ENCODE data around the gene PDX1.

The PDX1 gene

DNA sequence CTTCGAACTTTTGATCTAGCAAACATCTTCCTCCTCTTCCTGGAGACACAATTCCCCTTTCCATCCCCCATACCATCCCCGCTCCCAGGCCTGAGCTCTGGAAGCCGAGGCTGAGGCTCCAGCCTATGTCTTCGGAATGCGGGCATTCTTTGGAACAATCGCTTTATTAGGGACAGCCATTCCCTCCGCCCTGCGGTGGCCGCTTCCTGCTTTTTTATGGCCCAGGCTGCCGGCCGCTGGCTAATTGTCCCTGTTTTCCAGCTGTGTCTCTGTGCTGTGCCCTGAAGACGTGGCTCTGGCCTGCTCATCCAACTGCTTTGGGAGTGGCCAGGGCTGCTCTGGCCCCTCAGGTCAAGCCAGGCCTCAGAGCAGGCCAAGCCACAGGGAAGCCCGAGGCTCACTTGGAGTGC, 51.4 kb downstream of the PDX1 start:
- H3K9ac ChIP-seq (ENCODE audit: low read length) = no peak overlapping the region
- H3K27me3 ChIP-seq (ENCODE audit: insufficient read depth, low read length) = peaks cover 69% of the 10 kb centered on the region
- DNase-seq = no peak
- no peak overlapping the region for H2BK12ac ChIP-seq (ENCODE audit: low read length)
- H3K4me2 ChIP-seq (ENCODE audit: low read length) = peak overlapping the region; percentile 2
- no peak overlapping the region for H3K4ac ChIP-seq (ENCODE audit: low read depth, low read length)
- H3K79me1 ChIP-seq (ENCODE audit: low read length) = peaks cover 5% of the 10 kb centered on the region
- H3K14ac ChIP-seq (ENCODE audit: low read length) = no peak overlapping the region
- H2BK120ac ChIP-seq (ENCODE audit: insufficient read depth, low read length, poor library complexity) = no peak overlapping the region
- H3K18ac ChIP-seq (ENCODE audit: low read length) = no peak overlapping the region
- no peak overlapping the region for H3K27ac ChIP-seq (ENCODE audit: low read depth, low read length)
- no peak overlapping the region for H4K12ac ChIP-seq (ENCODE audit: low read depth, low read length)
- H2AFZ ChIP-seq (ENCODE audit: insufficient read depth, low read length, poor library complexity) = no peak overlapping the region
- no peak overlapping the region for H3K23ac ChIP-seq (ENCODE audit: low read length)
- no peak overlapping the region for H2BK5ac ChIP-seq (ENCODE audit: low read depth, low read length, poor library complexity)
- H3K4me1 ChIP-seq (ENCODE audit: control insufficient read depth in 1 of 2, insufficient read depth in 2 of 2, low read length in 2 of 2) = peaks cover 33 to 36% of the 10 kb centered on the region in 2 experiments
- H3K79me2 ChIP-seq (ENCODE audit: control insufficient read depth, insufficient read depth, low read length, poor library complexity) = no peaks in the 10 kb centered on the region
- H3K4me3 ChIP-seq (ENCODE audit: low read depth, low read length) = no peak overlapping the region
- H3K36me3 ChIP-seq (ENCODE audit: control insufficient read depth in 1 of 2, insufficient read depth in 2 of 2, low read length in 2 of 2) = no peaks in the 10 kb centered on the region
- no CpG with 5 or more reads among the region's 13 CpGs for WGBS (ENCODE audit: extremely low coverage, insufficient coverage, insufficient read length)
- no peak overlapping the region for H4K8ac ChIP-seq (ENCODE audit: low read depth, low read length)
- H2AK5ac ChIP-seq (ENCODE audit: low read length) = no peak overlapping the region
- H3K9me3 ChIP-seq (ENCODE audit: insufficient read depth, low read depth, low read length) = peaks cover 3% of the 10 kb centered on the region
- H4K91ac ChIP-seq (ENCODE audit: low read depth, low read length) = no peak overlapping the region

DNA sequence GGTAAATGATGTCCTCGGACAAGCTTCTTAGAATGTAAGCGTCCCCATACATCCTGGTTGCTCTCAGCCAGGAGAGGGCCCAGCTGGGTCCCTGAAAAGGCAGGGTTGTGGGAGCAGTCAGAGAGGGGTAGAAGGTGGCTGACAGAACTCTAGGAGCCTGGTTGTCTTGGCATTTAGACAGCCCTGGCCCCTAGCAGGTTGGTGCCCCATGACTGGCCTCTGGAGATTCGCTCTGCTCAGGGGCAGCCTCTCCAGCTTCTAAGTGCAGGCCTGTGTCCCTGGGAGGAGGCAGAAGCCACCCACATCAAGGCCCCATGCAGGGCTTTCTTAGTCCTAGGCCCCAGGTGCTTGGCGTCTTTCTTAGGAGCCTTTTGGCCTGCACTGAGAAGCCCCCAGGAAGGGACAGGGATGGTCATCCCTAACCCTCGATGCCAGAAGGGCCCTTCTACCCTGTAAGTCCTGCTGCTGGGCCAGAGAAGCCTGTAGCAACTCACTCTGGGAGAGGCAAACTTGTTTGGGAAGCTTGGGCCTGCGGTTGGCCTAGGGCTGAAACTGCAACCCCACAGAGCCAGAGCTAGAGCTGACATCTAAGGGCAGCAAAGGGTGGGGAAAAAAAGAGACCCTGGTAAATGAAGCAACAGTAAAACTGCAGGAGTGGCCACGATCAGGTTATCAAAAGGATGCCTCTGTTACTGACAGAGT, 52.1 kb downstream of the PDX1 start:
- no peak overlapping the region for H2BK5ac ChIP-seq (ENCODE audit: low read depth, low read length, poor library complexity)
- peaks cover 2% of the 10 kb centered on the region for H3K79me1 ChIP-seq (ENCODE audit: low read length)
- no peak overlapping the region for H3K4ac ChIP-seq (ENCODE audit: low read depth, low read length)
- no peak overlapping the region for H4K12ac ChIP-seq (ENCODE audit: low read depth, low read length)
- peak overlapping the region; percentile 2 for H3K4me2 ChIP-seq (ENCODE audit: low read length)
- no peak overlapping the region for H3K27ac ChIP-seq (ENCODE audit: low read depth, low read length)
- H3K27me3 ChIP-seq (ENCODE audit: insufficient read depth, low read length) = peaks cover 72% of the 10 kb centered on the region
- H3K4me1 ChIP-seq (ENCODE audit: control insufficient read depth in 1 of 2, insufficient read depth in 2 of 2, low read length in 2 of 2) = peaks cover 29 to 30% of the 10 kb centered on the region in 2 experiments
- H3K36me3 ChIP-seq (ENCODE audit: control insufficient read depth in 1 of 2, insufficient read depth in 2 of 2, low read length in 2 of 2) = no peaks in the 10 kb centered on the region
- H3K23ac ChIP-seq (ENCODE audit: low read length) = no peak overlapping the region
- no peak overlapping the region for H3K18ac ChIP-seq (ENCODE audit: low read length)
- no peak overlapping the region for H2BK12ac ChIP-seq (ENCODE audit: low read length)
- H2BK120ac ChIP-seq (ENCODE audit: insufficient read depth, low read length, poor library complexity) = no peak overlapping the region
- peaks cover 3% of the 10 kb centered on the region for H3K9me3 ChIP-seq (ENCODE audit: insufficient read depth, low read depth, low read length)
- no peak overlapping the region for H4K91ac ChIP-seq (ENCODE audit: low read depth, low read length)
- H2AK5ac ChIP-seq (ENCODE audit: low read length) = no peak overlapping the region
- H4K8ac ChIP-seq (ENCODE audit: low read depth, low read length) = no peak overlapping the region
- H3K14ac ChIP-seq (ENCODE audit: low read length) = no peak overlapping the region
- DNase-seq = no peak
- H3K79me2 ChIP-seq (ENCODE audit: control insufficient read depth, insufficient read depth, low read length, poor library complexity) = no peaks in the 10 kb centered on the region
- H3K9ac ChIP-seq (ENCODE audit: low read length) = no peak overlapping the region
- peak overlapping the region; percentile 13 for H3K4me3 ChIP-seq (ENCODE audit: low read depth, low read length)
- H2AFZ ChIP-seq (ENCODE audit: insufficient read depth, low read length, poor library complexity) = no peak overlapping the region
- WGBS (ENCODE audit: extremely low coverage, insufficient coverage, insufficient read length) = no CpG with 5 or more reads among the region's 7 CpGs

DNA sequence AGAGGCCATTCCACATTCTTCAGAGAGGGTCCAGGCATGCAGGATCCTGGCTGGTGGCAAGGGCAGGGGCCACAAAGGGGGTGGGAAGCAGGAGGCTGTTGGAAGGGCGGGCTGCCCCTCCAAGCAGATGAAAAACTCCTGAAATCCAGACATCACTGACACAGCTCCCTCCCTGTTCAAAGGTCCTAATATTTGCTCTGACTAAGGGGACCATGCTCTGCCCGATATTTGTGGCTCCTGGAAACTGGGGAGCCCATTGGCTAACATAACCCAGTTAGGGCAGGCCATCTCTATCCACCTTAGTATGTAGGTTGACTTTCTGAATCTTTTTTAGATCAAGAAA, 52.6 kb downstream of the PDX1 start:
- H3K9ac ChIP-seq (ENCODE audit: low read length) = no peak overlapping the region
- WGBS (ENCODE audit: extremely low coverage, insufficient coverage, insufficient read length) = no CpG with 5 or more reads among the region's 2 CpGs
- H3K4me3 ChIP-seq (ENCODE audit: low read depth, low read length) = peak overlapping the region; percentile 13
- H3K79me2 ChIP-seq (ENCODE audit: control insufficient read depth, insufficient read depth, low read length, poor library complexity) = no peaks in the 10 kb centered on the region
- H2AFZ ChIP-seq (ENCODE audit: insufficient read depth, low read length, poor library complexity) = no peak overlapping the region
- H2BK5ac ChIP-seq (ENCODE audit: low read depth, low read length, poor library complexity) = no peak overlapping the region
- DNase-seq = no peak
- no peak overlapping the region for H4K91ac ChIP-seq (ENCODE audit: low read depth, low read length)
- H4K8ac ChIP-seq (ENCODE audit: low read depth, low read length) = no peak overlapping the region
- no peak overlapping the region for H3K4me2 ChIP-seq (ENCODE audit: low read length)
- no peak overlapping the region for H3K14ac ChIP-seq (ENCODE audit: low read length)
- H2BK120ac ChIP-seq (ENCODE audit: insufficient read depth, low read length, poor library complexity) = no peak overlapping the region
- H3K23ac ChIP-seq (ENCODE audit: low read length) = no peak overlapping the region
- peaks cover 3% of the 10 kb centered on the region for H3K9me3 ChIP-seq (ENCODE audit: insufficient read depth, low read depth, low read length)
- no peak overlapping the region for H4K12ac ChIP-seq (ENCODE audit: low read depth, low read length)
- H3K36me3 ChIP-seq (ENCODE audit: control insufficient read depth in 1 of 2, insufficient read depth in 2 of 2, low read length in 2 of 2) = no peaks in the 10 kb centered on the region
- no peak overlapping the region for H2BK12ac ChIP-seq (ENCODE audit: low read length)
- H3K18ac ChIP-seq (ENCODE audit: low read length) = no peak overlapping the region
- H3K4ac ChIP-seq (ENCODE audit: low read depth, low read length) = no peak overlapping the region
- H3K79me1 ChIP-seq (ENCODE audit: low read length) = peaks cover 2% of the 10 kb centered on the region
- H3K27me3 ChIP-seq (ENCODE audit: insufficient read depth, low read length) = peaks cover 73% of the 10 kb centered on the region
- peaks cover 24 to 25% of the 10 kb centered on the region in 2 experiments for H3K4me1 ChIP-seq (ENCODE audit: control insufficient read depth in 1 of 2, insufficient read depth in 2 of 2, low read length in 2 of 2)
- no peak overlapping the region for H3K27ac ChIP-seq (ENCODE audit: low read depth, low read length)
- H2AK5ac ChIP-seq (ENCODE audit: low read length) = no peak overlapping the region

GRCh38 chr13:27973291-27973690, 53.5 kb downstream of the PDX1 start:
- no CpG with 5 or more reads among the region's 5 CpGs for WGBS (ENCODE audit: extremely low coverage, insufficient coverage, insufficient read length)
- Histone ChIP-seq H2BK120ac (ENCODE audit: insufficient read depth, low read length, poor library complexity) (no peak overlapping the region), H3K36me3 (ENCODE audit: control insufficient read depth in 1 of 2, insufficient read depth in 2 of 2, low read length in 2 of 2) (no peaks in the 10 kb centered on the region)

More at GRCh38 chr13:27973291-27973690, 53.5 kb downstream of the PDX1 start:
- H4K8ac ChIP-seq (ENCODE audit: low read depth, low read length) = no peak overlapping the region
- H2BK5ac ChIP-seq (ENCODE audit: low read depth, low read length, poor library complexity) = no peak overlapping the region
- H2BK12ac ChIP-seq (ENCODE audit: low read length) = no peak overlapping the region
- H3K4me3 ChIP-seq (ENCODE audit: low read depth, low read length) = no peak overlapping the region
- H3K79me2 ChIP-seq (ENCODE audit: control insufficient read depth, insufficient read depth, low read length, poor library complexity) = no peaks in the 10 kb centered on the region
- no peak overlapping the region for H4K91ac ChIP-seq (ENCODE audit: low read depth, low read length)
- H3K4me1 ChIP-seq (ENCODE audit: control insufficient read depth in 1 of 2, insufficient read depth in 2 of 2, low read length in 2 of 2) = peaks cover 18 to 28% of the 10 kb centered on the region in 2 experiments
- no peak overlapping the region for H3K27ac ChIP-seq (ENCODE audit: low read depth, low read length)
- no peak overlapping the region for H3K23ac ChIP-seq (ENCODE audit: low read length)
- no peak overlapping the region for H4K12ac ChIP-seq (ENCODE audit: low read depth, low read length)
- no peak overlapping the region for H2AFZ ChIP-seq (ENCODE audit: insufficient read depth, low read length, poor library complexity)
- peaks cover 8% of the 10 kb centered on the region for H3K9me3 ChIP-seq (ENCODE audit: insufficient read depth, low read depth, low read length)
- H3K4me2 ChIP-seq (ENCODE audit: low read length) = no peak overlapping the region
- H3K79me1 ChIP-seq (ENCODE audit: low read length) = peaks cover 2% of the 10 kb centered on the region
- peaks cover 73% of the 10 kb centered on the region for H3K27me3 ChIP-seq (ENCODE audit: insufficient read depth, low read length)
- no peak overlapping the region for H3K4ac ChIP-seq (ENCODE audit: low read depth, low read length)
- H3K14ac ChIP-seq (ENCODE audit: low read length) = no peak overlapping the region
- no peak for DNase-seq
- no peak overlapping the region for H2AK5ac ChIP-seq (ENCODE audit: low read length)
- H3K9ac ChIP-seq (ENCODE audit: low read length) = no peak overlapping the region
- H3K18ac ChIP-seq (ENCODE audit: low read length) = no peak overlapping the region

Measured in trophoblast cell (in vitro differentiated cells and primary cell).